IPS DF 4.7 (cell line): ENCODE data around the gene RCAN2.

Source experiments
- DNase-seq: peaks from one replicate; pipeline ENCODE4 v3.0.0-alpha.2; 2013; ENCODE audit warnings: low spot score; ENCODE audit errors: extremely low read depth

RCAN2 gene

GRCh38 chr6:46491628-46492547 is 639 bp upstream of the RCAN2 start:
- DNase-seq, result peak; percentile 33

- no peak for DNase-seq
Observed at GRCh38 chr6:46490425-46491200, 636 bp downstream of the RCAN2 start.

- DNase-seq, result no peak
Observed at GRCh38 chr6:46486181-46486580, 5.1 kb downstream of the RCAN2 start.

GRCh38 chr6:46484081-46484820 is 7.0 kb downstream of the RCAN2 start:
- DNase-seq, result no peak

- DNase-seq, result no peak
Observed at GRCh38 chr6:46476301-46476700, 14.9 kb downstream of the RCAN2 start.

GRCh38 chr6:46473881-46474280 is 17.4 kb downstream of the RCAN2 start:
- DNase-seq, result no peak

GRCh38 chr6:46472243-46472642 is 19.0 kb downstream of the RCAN2 start:
- no peak for DNase-seq

- DNase-seq, result no peak
Observed at GRCh38 chr6:46469021-46469420, 22.2 kb downstream of the RCAN2 start.

- DNase-seq, result no peak
Observed at GRCh38 chr6:46468403-46469010, 22.7 kb downstream of the RCAN2 start.

GRCh38 chr6:46466570-46466969 is 24.7 kb downstream of the RCAN2 start:
- DNase-seq, result no peak

GRCh38 chr6:46465294-46466165 is 25.7 kb downstream of the RCAN2 start:
- no peak for DNase-seq

- no peak for DNase-seq
Observed at GRCh38 chr6:46456297-46456696, 35.0 kb downstream of the RCAN2 start.

GRCh38 chr6:46454691-46455090 is 36.6 kb downstream of the RCAN2 start:
- no peak for DNase-seq

GRCh38 chr6:46453741-46454316 is 37.4 kb downstream of the RCAN2 start:
- no peak for DNase-seq

- no peak for DNase-seq
Observed at GRCh38 chr6:46453216-46453615, 38.0 kb downstream of the RCAN2 start.

- no peak for DNase-seq
Observed at GRCh38 chr6:46452312-46452917, 38.8 kb downstream of the RCAN2 start.

GRCh38 chr6:46451343-46451742 is 39.9 kb downstream of the RCAN2 start:
- no peak for DNase-seq

GRCh38 chr6:46444772-46445454 is 46.3 kb downstream of the RCAN2 start:
- DNase-seq, result no peak

GRCh38 chr6:46443623-46444022 is 47.6 kb downstream of the RCAN2 start:
- DNase-seq, result no peak
